HG02623 (cell line): ENCODE measurements around the gene RIPOR1.
A peak's percentile ranks its signal among the peaks of the same experiment; 100 is the strongest.
"Not testable (repeated sequence)": the region's sequence is repeated elsewhere in the genome, so short reads cannot be mapped to it uniquely, and the experiment has no call there.

Experiments
- ATAC-seq: cut with Tn5 transposase; IDR thresholded peaks from one replicate; pipeline ENCODE4 v1.9.1; 2021; ENCODE audit warnings: moderate library complexity; ENCODE audit not compliant: unreplicated experiment

The RIPOR1 gene

DNA sequence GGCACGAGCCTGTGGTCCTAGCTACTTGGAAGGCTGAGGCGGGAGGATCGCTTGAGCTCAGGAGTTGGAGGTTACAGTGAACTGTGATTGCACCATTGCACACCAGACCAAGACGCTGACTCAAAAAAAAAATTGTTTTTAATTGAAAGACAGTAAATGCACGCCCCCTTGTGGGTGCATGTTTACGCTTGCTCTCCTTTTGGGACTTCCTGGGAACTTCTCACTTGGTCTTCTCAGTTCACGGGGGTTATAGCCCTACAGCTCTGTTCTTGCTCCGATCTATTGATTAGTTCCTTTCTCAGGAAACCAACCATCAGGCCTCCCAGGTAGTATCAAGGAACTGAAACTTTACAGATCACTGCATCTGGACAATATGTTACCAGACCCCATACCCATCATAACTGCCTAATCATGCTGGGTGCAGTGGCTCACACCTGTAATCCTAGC, 14.2 kb upstream of the RIPOR1 start:
- ATAC-seq: no peak

DNA sequence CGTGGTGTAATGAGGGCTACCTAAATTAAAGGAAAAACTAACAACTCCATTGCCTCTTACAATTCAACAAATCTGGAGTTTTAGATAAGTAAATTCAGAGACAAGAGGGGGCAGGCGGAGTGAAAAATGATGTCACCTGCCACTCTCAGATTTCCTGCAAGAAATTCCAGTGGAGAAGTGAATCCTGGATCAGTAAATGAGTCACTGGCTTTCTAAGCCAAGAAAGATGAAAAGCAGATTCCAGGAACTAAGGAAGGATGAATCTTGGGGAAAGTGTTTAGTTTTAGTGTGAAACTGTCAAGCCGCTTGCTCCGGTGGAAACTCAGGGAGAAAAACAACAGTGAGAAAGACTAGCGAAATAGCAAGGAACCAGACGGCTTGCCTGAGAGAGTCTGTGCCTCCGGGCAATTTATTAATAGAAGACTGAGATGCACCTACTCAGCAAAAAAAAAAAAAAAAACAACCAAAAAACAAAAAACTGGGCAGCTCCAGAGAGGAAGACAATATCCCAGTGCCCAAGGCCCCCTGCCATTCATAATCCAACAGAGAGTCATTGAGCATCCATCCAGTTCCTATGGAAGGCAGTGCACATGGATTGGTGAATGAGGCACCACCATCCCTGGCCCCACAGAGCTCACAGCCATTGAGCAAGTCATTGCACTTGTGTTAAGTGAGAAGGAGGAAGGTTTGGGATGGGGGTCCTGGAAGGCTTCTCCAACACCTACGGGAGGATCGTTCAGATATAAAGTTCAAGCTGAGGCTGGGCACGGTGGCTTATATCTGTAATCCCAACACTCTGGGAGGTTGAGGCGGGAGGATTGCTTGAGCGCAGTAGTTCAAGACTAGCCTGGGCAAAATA, 12.1 kb upstream of the RIPOR1 start:
- no peak for ATAC-seq

- no peak for ATAC-seq
Observed at GRCh38 chr16:67517155-67517445, 11.5 kb upstream of the RIPOR1 start.

- no peak for ATAC-seq
Observed at GRCh38 chr16:67517661-67518423, 10.8 kb upstream of the RIPOR1 start.

GRCh38 chr16:67518676-67519075, 10.0 kb upstream of the RIPOR1 start:
- no peak for ATAC-seq

GRCh38 chr16:67519242-67519641, 9.4 kb upstream of the RIPOR1 start:
- ATAC-seq: no peak

- peak; percentile 64 for ATAC-seq
Observed at GRCh38 chr16:67521095-67521804, 7.4 kb upstream of the RIPOR1 start.

GRCh38 chr16:67525176-67525860, 3.3 kb upstream of the RIPOR1 start:
- no peak for ATAC-seq

GRCh38 chr16:67526149-67526791, 2.4 kb upstream of the RIPOR1 start:
- ATAC-seq: no peak

DNA sequence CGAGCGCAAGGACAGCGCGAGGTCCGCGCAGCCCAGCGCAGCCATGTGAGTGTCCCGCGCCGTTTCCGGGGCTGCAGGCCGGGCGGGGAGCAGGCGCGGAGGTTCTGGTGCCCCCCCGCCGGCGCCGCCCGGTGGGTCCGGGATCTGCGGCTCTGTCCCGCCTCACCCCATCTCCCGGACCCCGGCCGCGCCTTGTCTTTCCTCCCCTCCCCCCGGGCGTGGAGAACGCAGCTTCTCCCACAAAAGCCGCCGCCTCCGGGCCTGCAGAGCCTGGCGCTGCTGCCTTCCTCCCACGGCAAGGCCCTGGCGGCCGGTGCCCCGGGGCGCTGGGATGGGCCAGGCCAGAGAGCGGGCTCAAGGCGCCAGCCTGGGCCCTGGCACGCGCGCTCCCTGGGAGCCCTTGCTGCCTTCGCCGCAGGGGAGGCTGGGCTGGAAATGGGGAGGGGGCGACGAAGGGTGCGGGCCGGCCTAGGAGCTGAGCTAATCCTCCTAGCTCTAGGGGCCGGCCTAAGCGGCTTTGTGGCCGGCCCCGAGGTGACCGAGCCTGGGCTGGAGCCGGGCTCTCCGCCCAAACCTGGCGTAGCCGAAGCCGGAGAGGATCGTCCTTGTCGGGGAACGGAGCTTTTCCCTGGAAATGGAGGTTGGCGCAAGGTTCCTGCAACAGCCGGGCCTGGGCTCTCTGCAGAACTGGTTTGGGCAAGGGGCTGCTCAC, 397 bp downstream of the RIPOR1 start:
- ATAC-seq: no peak

- no peak for ATAC-seq
Observed at GRCh38 chr16:67529582-67530012, 968 bp downstream of the RIPOR1 start.

DNA sequence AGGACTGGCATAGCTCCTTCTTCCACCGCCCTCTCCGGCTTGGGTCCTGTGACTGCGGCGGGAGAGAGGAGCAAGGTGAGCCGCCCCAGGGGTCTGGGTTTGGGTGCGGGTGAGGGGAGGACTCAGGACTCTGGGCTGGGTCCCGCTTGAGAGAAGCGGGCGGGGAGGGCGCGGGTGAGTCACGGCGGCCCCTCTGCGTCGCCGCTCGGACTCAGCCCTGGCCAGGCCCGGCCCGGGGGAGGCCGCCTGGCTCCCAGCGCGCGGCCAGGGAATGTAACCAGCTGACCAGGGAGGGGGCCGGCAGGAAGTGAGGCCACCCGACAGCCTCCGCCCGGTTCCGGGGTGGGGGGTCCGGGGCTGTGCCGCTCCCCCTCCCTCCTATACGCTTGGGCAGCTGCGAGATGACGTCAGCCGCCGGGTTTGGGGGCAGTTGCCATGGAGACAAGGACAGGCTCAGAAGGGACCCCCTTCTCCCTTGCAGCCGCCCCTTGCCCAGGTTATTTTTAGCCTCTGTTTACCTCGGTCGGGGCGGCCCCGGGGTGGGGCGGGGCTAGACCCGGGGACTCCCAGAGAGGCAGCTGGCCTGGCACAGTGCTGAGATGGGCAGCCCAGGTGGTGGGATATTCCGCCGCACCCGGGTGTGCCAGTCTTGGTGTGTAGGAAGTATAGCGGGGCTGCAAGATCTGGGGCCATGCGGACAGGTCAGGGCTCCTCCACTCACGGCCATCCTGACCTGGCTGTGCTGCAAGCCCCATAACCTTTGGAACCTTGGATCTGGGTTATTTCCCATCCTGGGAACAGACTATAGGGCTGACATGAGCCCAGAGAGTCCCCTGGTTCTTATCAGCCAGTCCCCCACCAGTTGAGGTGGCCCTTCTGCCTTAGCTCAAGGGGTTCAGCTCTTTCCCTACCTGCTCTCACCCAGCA, 1.6 kb downstream of the RIPOR1 start:
- no peak for ATAC-seq

DNA sequence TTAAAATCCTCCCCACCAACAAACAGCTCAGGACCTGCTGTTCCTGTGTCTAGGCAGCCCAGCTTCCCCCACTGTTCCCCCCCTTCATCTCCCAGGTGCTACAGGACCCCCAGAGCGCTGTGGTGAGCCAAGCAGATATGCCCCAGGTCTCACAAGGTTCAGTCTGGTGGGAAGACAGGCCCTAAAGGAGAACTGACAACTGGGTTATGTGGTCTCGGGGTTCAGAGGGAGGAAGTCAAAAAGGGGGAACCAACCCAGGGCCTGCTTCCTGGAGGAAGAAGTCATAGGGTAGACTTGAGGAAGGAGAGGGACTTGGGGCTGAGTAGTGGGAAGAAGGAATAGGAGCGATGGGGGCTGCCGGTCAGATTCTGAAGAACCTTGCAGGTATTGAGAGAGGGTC, 2.6 kb downstream of the RIPOR1 start:
- ATAC-seq: no peak

DNA sequence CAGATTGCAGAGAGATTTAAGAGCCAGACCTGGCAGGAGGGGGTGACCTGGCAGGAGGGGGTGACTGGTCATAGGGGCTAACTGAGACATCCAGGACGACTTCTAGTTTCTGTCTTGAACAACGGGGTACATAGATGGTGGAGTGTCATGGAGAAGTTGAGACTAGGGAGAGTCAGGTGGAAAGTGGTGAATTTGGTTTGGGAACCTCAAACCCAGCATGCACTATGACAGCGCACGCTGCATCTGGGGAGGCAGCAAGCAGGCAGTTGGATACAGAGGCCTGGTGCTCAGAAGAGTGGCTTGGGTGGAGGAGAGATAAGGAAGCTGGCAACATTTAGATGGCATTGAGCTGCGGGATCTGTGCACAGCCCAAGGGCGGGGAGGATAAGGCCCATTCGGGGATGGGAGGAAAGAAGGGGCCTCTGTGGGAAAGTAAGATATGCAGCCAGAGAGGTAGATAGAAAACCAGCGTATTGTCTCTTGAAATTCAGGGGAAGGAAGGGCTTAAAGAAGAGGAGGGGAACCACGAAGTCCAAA, 4.5 kb downstream of the RIPOR1 start:
- ATAC-seq: no peak

GRCh38 chr16:67533987-67534386, 5.4 kb downstream of the RIPOR1 start:
- ATAC-seq: not testable (repeated sequence)

DNA sequence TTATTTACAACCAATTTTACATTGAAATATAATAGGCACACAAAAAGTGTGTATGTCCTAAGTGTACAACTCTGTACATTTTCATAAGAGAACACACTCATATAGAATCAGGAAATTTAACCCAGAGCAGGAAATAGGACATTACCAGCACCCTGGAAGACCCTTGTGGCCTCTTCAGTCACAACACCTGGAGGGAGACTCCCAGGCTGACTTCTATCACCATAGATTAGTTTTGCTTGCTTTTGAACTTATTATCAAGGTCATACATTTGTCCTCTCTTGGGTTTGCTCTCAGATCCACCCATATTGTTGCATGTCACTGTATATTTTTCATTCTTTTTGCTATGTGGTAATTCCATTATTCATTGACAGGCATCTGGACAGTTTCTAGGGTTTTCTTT, 5.8 kb downstream of the RIPOR1 start:
- ATAC-seq: no peak

- no peak for ATAC-seq
Observed at GRCh38 chr16:67535201-67535600, 6.6 kb downstream of the RIPOR1 start.

DNA sequence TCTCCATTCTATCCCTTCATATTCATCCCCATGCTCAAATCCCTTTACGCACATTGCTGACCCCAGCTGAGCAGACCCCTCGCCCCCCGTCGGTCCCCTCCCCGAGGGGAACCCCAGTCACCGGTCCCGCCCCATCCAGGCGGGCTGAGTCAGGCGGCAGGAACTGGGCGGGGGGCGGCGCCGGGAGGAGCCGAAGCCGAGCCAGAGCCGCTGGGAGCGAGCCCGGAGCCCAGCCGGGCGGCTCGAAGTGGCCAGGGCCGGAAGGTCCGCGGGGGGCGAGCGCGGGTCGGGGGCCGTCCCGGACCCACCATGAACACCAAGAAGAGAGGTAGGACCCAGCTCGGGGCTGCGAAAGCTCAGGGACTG, 8.6 kb downstream of the RIPOR1 start:
- ATAC-seq: no peak
